ENCODE results near the gene ALKBH4.
"Not testable (repeated sequence)": the region's sequence is repeated elsewhere in the genome, so short reads cannot be mapped to it uniquely, and the experiment has no call there.

The ALKBH4 gene

DNA sequence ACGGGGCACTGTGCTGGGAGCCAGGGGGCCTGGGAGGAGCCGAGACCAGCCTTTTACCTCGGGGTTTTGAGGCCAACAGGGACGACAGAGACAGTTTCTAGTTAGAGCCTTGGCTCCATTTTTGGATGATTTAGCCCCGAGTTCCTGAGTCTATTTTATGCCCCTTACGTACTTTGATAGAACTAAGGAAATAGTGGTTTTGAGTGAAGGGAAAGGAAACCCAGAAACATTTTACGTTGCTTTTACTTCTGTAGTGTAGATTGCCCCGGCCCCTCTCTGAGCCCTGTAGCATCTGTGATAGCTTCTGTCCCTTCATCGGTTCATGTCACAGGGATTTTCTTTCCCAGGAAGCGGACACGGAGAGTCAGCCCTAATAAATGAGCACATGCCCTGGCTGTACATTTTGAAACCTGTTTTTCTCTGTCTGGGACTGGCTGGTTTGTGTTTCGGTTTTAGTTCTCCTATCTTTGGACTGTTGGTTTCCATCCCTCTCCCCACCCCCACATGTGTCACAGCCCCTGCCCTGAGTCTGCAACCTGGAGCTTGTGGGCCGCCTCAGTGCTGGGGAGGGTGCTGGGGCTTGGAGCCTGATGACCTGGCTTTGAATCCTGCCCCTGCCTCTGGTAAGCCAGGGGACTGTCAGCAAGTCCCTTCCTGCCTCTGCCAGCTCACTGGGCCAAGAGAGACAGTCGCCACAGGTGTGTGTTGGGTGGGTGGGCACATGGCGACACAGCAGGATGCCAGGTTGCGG, 38.2 kb downstream of the ALKBH4 start:
- no peak for DNase-seq (ENCODE audit: low spot score)

DNA sequence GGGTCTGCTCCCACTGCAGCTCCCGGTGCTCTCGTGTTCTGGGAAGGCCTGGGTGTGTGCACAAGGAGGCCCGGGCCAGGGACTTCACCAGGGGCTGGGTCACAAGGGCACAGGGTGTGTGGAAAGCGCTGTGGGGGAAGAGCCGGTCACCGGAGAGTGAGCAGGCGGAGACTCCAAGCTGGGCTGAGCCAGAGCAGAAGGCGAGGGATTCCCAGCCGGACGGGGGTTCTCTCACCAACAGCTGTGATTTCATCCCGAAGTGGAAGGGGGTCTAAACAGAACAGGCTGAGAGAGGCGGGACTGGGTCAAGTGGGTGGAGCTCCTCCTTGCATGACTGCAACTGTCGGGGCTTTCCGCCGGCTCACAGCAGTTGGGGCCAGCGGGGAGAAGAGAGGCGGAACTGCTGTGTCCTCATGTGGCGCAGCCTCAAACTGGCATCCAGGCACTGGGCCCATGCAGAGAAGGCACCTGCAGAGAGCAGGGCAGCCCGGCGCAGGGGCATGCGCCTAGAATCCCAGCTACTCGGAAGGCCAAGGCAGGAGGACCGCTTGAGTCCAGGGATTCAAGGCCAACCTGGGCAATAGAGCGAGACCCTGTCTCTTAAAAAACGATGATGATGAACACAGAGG, 38.9 kb downstream of the ALKBH4 start:
- DNase-seq (ENCODE audit: low spot score) = no peak

DNA sequence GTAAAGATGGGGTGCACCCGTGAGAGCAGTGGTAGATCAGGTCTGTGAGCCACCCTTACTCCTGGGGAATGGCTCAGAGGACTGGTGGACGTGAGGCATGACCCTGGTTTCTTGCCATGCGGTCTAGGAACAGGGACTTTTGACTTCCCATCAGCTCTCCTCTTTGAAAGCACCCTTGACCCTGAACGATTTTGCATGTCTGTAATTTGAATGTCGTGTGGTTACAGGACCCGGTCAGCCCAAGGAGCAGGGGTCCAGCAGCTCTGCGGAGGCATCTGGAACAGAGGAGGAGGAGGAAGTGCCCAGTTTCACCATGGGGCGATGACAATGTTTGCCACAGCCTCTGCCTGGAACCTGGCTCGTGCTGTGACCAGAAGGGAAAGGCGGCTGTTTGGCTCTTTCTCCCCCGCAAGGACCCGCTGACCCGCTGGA, 39.9 kb downstream of the ALKBH4 start:
- DNase-seq (ENCODE audit: low spot score) = no peak

DNA sequence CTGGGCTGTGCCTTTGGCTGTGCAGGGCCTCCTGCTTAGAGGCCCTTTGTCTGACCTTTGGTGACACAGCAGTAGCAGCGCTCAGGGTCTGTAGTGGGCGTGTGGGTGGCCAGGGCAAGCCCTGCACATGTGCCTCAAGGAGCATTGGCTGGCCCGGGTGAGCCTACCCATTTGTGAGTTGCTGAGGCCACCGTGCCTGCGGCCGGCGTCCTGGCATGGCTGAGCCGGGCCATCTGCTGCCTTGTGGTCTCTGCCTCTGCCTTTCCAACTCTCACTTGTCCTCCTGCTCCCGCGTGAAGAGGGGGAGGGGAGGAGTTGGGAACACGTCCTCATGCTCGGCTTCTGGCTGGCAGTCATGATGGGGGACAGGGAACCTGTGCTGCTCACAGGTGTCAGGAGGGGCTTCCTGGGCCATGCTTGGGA, 40.5 kb downstream of the ALKBH4 start:
- no peak for DNase-seq (ENCODE audit: low spot score)

DNA sequence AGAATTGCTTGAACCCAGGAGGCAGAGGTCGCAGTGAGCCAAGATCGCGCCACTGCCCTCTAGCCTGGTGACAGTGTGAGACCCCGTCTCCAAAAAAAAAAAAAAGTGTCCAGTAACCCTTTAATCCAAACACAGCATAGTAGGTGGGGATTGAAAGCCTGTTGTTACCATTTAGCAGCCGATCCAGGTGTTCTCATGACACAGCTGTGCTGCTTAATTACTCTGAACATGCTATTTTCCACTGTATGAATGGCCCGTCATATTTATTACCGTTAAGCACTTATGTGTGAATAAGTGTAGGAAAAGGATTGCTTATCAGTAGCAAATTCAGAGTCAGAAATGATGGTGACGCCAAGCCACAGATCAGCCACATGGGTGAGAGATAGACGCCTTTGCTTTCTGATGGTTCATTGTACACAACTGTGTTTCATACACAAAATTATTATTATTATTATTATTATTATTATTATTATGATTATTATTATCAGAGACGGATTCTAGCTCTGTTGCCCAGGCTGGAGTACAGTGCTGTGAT, 42.9 kb downstream of the ALKBH4 start:
- no peak for DNase-seq (ENCODE audit: low spot score)

DNA sequence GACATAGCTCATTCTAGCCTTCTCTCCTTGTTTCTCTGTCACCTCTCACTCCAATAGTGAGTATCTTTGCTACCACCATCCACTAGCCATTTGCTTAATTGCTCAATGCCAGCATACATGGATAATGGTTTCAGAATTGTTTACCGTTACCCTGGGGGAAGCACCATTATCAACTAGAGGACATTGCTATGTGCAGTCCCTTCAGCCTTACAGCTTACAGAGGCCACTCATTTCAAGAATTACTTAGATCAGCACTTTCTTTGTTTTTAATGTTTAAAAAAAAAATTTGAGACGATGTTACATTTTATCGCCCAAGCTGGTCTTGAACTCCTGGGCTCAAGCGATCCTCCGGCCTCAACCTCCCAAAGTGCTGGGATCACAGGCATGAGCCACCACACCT, 46.1 kb downstream of the ALKBH4 start:
- DNase-seq (ENCODE audit: low spot score) = no peak

DNA sequence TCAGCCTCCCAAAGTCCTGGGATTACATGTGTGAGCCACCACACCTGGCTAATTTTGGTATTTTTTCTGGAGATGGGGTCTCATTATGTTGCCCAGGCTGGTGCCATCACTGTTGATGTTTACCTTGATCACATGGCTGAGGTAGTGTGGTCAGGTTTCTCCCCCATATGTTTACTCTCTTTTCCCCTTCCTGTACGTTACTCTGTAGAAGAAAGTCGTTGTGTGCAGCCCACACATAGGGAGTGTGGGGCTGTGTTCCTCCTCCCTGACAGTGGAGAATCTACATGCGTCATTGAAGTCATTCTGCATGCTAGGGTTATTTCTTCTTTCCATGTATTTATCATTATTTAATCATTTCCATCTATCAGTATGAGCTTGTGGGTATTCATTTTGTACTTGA, 47.6 kb downstream of the ALKBH4 start:
- no peak for DNase-seq (ENCODE audit: low spot score)

DNA sequence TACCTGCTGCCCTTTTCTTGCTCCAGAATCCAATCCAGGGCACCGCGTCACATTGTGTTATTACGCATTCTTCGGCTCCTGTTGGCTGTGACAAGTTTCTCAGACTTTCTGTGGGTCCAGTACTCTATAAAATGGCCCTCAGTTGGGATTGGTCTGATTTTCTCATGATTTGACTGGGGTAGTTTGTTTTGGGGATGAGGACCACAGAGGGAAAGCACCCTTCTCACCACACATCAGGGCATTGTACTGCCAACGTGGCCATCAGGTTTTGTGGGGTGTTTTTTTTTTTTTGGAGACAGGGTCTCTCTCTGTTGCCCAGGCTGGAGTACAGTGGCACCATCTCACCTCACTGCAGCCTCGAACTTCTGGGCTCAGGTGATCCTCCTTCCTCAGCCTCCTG, 48.3 kb downstream of the ALKBH4 start:
- no peak for DNase-seq (ENCODE audit: low spot score)

DNA sequence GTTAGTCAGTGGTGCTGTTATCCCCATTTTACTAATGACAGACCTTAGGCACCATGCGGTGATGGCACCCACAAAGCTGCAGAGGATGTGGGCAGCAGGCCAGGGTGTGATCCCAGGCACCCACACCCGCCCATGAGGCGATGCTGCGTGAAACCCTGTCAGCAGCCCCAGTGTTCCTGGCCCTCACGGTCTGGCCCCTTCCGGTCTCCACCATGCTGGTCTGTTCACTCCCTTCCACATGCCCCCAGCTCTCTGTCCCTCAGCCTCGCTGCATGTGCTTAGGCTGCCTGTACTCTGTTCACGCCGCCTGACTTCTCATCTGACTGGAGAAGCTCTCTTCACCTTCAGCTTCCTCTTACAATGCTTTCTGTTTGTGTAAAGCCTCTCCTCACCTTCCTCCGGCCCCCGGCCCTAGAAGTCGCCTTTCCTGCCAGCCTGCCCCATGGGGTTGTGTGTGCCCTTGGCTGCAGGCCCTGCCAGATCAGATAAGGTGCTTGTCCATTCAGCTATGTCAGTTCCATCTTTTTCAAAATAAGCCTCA, 48.9 kb downstream of the ALKBH4 start:
- DNase-seq (ENCODE audit: low spot score) = no peak

DNA sequence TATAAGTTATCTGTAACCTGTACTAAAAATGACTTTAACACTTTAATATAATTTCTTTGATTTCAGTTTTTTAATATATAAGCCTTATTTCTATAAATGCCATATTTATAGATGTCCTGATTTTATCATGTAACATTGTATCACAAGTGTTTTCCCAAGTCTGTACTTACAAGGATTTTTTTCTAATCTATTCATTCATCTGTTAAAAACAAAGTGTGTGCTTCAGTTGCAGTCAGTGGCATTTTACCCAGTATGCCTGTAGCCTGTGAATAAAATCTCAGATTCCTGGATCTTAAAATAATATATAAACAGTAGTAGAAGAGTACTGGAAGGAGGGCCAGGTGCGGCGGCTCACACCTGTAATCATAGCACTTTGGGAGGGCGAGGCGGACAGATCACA, 51.1 kb downstream of the ALKBH4 start:
- no peak for DNase-seq (ENCODE audit: low spot score)

DNA sequence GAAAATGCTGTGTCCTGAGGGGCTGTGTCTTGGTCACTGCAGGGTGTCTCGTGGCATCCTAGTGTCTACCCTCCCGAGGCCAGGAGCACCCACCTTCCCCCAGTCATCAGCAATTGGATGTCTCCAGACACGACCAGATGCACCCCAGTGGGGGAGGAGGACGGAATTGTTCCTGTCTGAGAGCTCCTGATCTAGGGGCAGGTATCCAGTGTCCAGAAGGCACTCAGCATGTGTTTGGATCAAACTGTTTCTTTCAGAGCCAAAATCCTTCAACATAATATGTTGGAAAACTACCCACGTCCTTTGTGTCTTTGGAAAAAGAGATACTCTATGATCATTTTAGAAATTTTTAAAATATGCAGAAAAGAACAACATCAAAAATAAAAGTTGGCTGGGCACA, 51.6 kb downstream of the ALKBH4 start:
- no peak for DNase-seq (ENCODE audit: low spot score)

DNA sequence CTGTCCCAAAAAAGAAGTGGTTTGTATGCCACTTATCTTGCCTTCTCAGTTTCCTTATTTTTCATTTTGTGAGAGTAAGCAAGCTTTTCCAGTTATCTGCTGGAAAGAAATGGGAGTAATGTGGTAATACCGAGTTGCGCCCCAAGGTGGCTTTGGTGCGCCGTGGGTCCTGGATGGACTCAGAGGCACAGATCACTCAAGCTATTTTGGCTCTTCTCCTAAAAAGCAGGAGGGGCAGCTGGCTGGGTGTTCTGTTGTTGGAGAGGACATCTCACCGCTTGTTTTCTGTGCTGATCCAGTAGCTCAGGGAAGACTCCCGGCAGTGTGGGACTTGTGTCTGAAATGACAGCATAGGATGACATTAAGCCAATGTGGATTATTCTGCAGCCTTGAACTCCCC, 52.1 kb downstream of the ALKBH4 start:
- DNase-seq (ENCODE audit: low spot score) = peak; percentile 59

DNA sequence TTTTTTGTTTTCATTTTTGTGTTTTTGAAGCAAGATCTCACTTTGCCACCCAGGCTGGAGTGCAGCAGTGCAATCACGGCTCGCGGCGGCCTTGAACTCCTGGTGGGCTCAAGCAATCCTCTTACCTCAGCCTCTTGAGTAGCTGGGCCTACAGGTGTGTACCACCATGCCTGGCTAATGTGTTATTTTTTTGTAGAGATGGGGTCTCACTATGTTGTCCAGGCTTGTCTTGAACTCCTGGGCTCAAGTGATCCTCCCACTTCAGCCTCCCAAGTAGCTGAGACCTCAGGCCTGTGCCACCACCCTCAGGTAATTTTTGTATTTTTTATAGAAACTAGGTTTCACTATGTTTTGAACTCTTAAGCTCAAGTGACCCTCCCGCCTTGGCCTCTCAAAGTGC, 53.7 kb downstream of the ALKBH4 start:
- no peak for DNase-seq (ENCODE audit: low spot score)

DNA sequence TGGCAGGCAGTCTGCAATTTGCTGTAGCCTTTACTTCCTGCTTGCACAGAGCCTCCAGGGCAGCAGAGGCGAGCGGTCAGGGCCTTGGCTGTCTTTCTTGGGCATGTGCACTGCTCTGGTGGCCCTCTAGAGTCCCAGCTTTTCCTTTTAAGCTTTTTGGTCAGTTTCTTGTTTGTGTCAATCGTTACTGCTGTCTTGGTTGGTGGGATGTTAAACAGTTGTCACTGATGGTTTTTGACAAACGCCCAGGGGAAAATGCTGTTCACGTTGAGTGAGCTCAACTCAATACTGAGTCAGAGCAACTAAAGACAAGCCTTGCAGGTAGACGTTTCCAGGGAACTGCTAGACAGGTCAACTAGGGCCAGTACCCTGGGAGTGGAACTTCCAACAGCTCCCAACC, 54.5 kb downstream of the ALKBH4 start:
- no peak for DNase-seq (ENCODE audit: low spot score)

DNA sequence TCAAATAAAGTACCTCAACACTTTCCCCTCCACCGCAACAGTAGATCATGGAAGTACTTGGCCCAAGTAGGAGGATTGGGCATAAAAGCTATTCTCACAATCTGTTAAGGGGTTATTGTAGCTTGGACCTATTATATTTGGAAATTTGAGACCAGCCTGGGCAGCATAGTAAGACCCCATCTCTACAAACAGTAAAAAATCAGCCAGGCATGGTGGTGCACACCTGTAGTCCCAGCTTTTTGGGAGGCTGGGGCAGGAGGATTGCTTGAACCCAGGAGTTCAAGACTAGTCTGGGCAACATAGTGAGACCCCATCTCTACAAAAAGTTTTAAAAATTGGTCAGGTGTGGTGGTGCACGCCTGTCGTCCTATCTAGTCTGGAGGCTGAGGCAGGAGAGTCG, 55.3 kb downstream of the ALKBH4 start:
- DNase-seq (ENCODE audit: low spot score) = no peak

DNA sequence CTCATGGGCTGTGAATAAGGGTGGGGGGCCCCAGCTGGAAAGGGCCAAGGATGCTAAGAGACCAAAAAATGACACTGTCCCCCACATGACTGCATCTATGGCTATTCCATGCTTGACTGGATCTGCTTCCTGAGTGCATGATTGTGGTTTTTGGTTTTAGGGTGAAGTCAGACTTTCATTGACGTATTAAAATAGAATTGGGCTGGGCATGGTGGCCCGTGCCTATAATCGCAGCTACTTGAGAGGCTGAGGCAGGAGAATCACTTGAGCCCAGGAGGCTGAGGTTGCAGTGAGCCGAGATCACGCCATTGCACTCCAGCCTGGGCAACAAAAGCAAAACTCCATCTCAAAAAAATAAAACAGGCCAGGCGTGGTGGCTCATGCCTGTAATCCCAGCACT, 56.1 kb downstream of the ALKBH4 start:
- not testable (repeated sequence) for DNase-seq (ENCODE audit: low spot score)

DNA sequence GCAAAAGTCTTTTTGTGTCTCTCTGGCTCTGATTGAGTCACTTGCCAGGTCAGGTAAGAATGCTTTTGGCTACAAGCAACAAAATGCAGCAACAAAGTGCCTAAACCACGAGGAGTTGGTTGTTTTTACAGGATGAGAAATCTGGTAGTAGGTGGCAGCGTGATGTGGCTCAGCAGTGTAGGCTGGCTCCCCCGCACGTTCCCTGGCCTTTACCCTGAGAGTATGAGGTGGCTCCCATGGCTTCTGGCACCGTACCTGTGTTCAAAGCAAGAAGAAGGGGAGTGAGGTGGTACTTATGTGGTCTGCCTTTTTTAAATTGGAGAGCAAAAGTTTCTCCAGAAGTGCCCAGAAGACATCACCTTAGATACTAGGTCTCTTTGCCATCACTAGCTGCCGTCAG, 56.8 kb downstream of the ALKBH4 start:
- no peak for DNase-seq (ENCODE audit: low spot score)

Data from RKO (cell line).